Gastroesophageal sphincter (tissue), 4 donors: ENCODE measurements around the gene UHRF1. TPM values are rescaled to one million over a fixed set of nuclear protein-coding genes. Genes with fewer than 3 reads are reported as not detected.
"Not testable (repeated sequence)": the region's sequence is repeated elsewhere in the genome, so short reads cannot be mapped to it uniquely, and the experiment has no call there.

ENCODE experiments used
- ATAC-seq: fragments of 150-250 bp; one replicate; pipeline ENCODE4 v1.9.1; 2016; ENCODE audit warnings: mild to moderate bottlenecking, moderate library complexity
- H3K27ac ChIP-seq, 4 donors: fragments of 200-600 bp; sonication (generic) in 3 of 4; 1 replicate in 3 of 4; 2 replicates in 1 of 4; pipeline ENCODE4 v1.5.1; 2016 to 2019
- H3K27me3 ChIP-seq: fragments of 200-600 bp; sonication (generic); one replicate; pipeline ENCODE4 v1.5.1; 2019
- H3K36me3 ChIP-seq, 2 donors: fragments of 200-600 bp; sonication (generic); one replicate each; pipeline ENCODE4 v1.5.1; 2019; ENCODE audit warnings: control low read depth in 1 of 2
- H3K4me1 ChIP-seq, 3 donors: fragments of 200-600 bp; sonication (generic); 1 replicate in 2 of 3; 2 replicates in 1 of 3; pipeline ENCODE4 v1.5.1; 2016 to 2019; ENCODE audit warnings: control low read depth in 2 of 3
- H3K4me3 ChIP-seq, 2 donors: fragments of 200-600 bp; sonication (generic); one replicate each; pipeline ENCODE4 v1.5.1; 2019; ENCODE audit warnings: mild to moderate bottlenecking in 1 of 2, moderate library complexity in 1 of 2
- H3K9me3 ChIP-seq, 3 donors: fragments of 200-600 bp; sonication (generic); one replicate each; pipeline ENCODE4 v1.5.1; 2017 to 2019; ENCODE audit warnings: control low read depth in 2 of 3
- CTCF ChIP-seq, 4 experiments: fragments of 200-600 bp in 2 of 4; fragments of 450-650 bp in 2 of 4; sonication (generic) in 1 of 4; IDR thresholded peaks; one replicate each; pipeline ENCODE4 v1.5.1; 2017 to 2019; ENCODE audit warnings: antibody characterized with exemption in 4 of 4, mild to moderate bottlenecking in 2 of 4, moderate library complexity in 2 of 4
- EP300 ChIP-seq: sonication (generic); formaldehyde crosslinking; IDR thresholded peaks from one replicate; pipeline ENCODE4 v1.6.1; 2017; ENCODE audit warnings: antibody characterized with exemption, mild to moderate bottlenecking
- POLR2A ChIP-seq, 2 donors: fragments of 450-650 bp; IDR thresholded peaks; one replicate each; pipeline ENCODE4 v1.6.1; 2017; ENCODE audit warnings: antibody characterized with exemption in 2 of 2, mild to moderate bottlenecking in 2 of 2, moderate library complexity in 1 of 2
- POLR2AphosphoS5 ChIP-seq: sonication (generic); formaldehyde crosslinking; IDR thresholded peaks from one replicate; pipeline ENCODE4 v1.6.1; 2017; ENCODE audit warnings: antibody characterized with exemption
- WGBS, 2 donors: methylation state at CpG; one replicate each; pipeline ENCODE4 v1.1.5; 2018; ENCODE audit warnings: low coverage in 1 of 2; 5-methylcytosine and 5-hydroxymethylcytosine counted together
- total RNA-seq, 4 donors: library from RNA; depleted of rRNA; stranded (reverse); fragments of >200 nt; gene quantifications; one replicate each; pipeline ENCODE4 v1.1.0, GENCODE V29; 2016

The UHRF1 gene
- total RNA-seq, 4 donors from 2014 or later = 0.58 to 1.4 (median 0.73) TPM

DNA sequence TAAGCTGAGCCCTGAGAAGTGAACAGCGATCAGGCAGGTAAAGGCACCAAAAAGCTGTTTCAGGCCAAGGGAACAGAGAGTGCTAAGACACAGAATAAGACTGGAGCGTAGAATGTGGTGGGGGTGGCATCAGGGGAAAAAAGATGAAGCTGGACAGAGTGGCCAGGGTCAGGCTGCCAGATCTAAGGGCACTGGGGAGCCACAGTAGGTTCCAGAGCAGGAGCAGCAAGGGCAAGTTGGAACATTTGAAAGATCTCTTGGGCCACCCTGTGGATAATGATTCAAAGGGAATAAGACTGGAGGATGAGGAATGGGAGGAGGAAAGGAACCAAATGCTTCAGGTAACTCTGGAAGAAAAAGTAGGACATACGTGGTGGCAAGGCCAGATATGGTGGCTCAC, 35.4 kb upstream of the UHRF1 start:
- WGBS, 2 donors = 71 to 81% methylated on average over 1 to 3 of the region's 3 CpGs
- no peak for TF ChIP-seq EP300
- TF ChIP-seq CTCF (IDR thresholded peaks at IDR 0.05) = no peak
- TF ChIP-seq POLR2AphosphoS5 = no peak
- TF ChIP-seq POLR2A (IDR thresholded peaks at IDR 0.05) = no peak
- H3K27me3 ChIP-seq = no peaks in the 10 kb centered on the region
- ATAC-seq = no peak
- no peaks in the 10 kb centered on the region for H3K36me3 ChIP-seq
- no peak overlapping the region for H3K27ac ChIP-seq
- H3K4me3 ChIP-seq = no peak overlapping the region
- peaks cover 0 to 23% (median 0%) of the 10 kb centered on the region in 3 donors for H3K4me1 ChIP-seq
- no peaks in the 10 kb centered on the region for H3K9me3 ChIP-seq

- WGBS, 2 donors = 56% methylated on average over 10 of the region's 30 CpGs; no CpG with 5 or more reads in 1 of the 2 donors
- TF ChIP-seq EP300 (no peak), POLR2A (IDR thresholded peaks at IDR 0.05) (no peak), CTCF (IDR thresholded peaks at IDR 0.05) (no peak), POLR2AphosphoS5 (peak; percentile 54)
- Histone ChIP-seq H3K27ac (peak overlapping the region in 3 of 4 donors; percentile 57 to 73 (median 57)), H3K9me3 (no peaks in the 10 kb centered on the region), H3K27me3 (no peaks in the 10 kb centered on the region), H3K4me1 (peaks cover 0 to 22% (median 0%) of the 10 kb centered on the region in 3 donors), H3K4me3 (peak overlapping the region in 1 of 2 donors; percentile 18), H3K36me3 (no peaks in the 10 kb centered on the region)
- peak; percentile 80 for ATAC-seq
Measured at GRCh38 chr19:4877753-4878490, 31.4 kb upstream of the UHRF1 start.

DNA sequence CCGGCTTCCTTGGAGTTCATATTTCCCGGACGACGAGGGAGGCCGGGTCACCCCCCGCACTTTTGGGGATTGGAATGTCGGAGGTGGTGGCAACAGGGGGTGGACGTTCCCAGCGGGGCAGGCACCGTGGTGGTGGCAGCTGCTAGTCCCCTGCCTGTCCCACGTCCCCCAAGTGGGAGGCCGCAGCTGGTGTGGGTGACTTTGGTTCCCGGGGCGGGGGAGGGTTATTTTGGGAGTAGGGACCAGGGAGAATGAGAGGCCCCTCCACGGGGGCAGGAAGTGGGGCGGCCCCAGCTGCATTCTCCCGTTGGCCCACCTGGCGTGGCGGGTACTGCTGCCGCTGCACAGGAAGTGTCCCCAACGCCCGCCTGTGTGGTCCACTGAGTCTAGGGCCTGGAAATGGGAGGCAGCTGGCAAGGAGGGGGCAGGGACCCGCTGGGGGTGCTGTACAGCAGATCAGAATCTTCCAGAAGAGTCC, 30.8 kb upstream of the UHRF1 start:
- no peak for ATAC-seq
- Histone ChIP-seq H3K27ac (peak overlapping the region in 3 of 4 donors; percentile 57 to 73 (median 57)), H3K4me3 (peak overlapping the region in 1 of 2 donors; percentile 18)

DNA sequence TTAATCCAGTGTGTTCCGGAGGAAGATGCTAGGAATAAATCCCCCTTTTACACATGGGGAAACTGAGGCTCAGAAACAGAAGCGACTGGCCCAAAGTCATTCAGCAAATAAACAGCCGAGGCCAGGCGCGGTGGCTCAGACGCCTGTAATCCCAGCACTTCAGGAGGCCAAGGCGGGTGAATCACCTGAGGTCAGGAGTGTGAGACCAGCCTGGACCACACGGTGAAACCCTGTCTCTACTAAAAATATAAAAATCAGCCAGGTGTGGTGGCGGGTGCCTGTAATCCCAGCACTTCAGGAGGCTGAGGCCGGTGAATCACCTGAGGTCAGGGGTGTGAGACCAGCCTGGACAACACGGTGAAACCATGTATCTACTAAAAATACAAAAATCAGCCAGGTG, 30.3 kb upstream of the UHRF1 start:
- Histone ChIP-seq H3K9me3 (no peaks in the 10 kb centered on the region), H3K27me3 (no peaks in the 10 kb centered on the region), H3K4me3 (no peak overlapping the region), H3K4me1 (peaks cover 0 to 22% (median 0%) of the 10 kb centered on the region in 3 donors), H3K36me3 (no peaks in the 10 kb centered on the region), H3K27ac (peak overlapping the region in 2 of 4 donors; percentile 57 to 73)
- no peak for ATAC-seq
- WGBS, 2 donors = 77 to 87% methylated on average over 5 to 6 of the region's 11 CpGs
- TF ChIP-seq CTCF (IDR thresholded peaks at IDR 0.05) = no peak
- no peak for TF ChIP-seq POLR2A (IDR thresholded peaks at IDR 0.05)
- TF ChIP-seq POLR2AphosphoS5 = no peak
- TF ChIP-seq EP300 = no peak

More for the DNA sequence above, 30.8 kb upstream of the UHRF1 start:
- H3K27me3 ChIP-seq = no peaks in the 10 kb centered on the region
- WGBS, 2 donors = 25% methylated on average over 4 of the region's 23 CpGs; no CpG with 5 or more reads in 1 of the 2 donors
- H3K4me1 ChIP-seq = peaks cover 0 to 22% (median 0%) of the 10 kb centered on the region in 3 donors
- H3K36me3 ChIP-seq = no peaks in the 10 kb centered on the region
- H3K9me3 ChIP-seq = no peaks in the 10 kb centered on the region
- no peak for TF ChIP-seq POLR2A (IDR thresholded peaks at IDR 0.05)
- no peak for TF ChIP-seq EP300
- TF ChIP-seq POLR2AphosphoS5 = no peak
- no peak for TF ChIP-seq CTCF (IDR thresholded peaks at IDR 0.05)

DNA sequence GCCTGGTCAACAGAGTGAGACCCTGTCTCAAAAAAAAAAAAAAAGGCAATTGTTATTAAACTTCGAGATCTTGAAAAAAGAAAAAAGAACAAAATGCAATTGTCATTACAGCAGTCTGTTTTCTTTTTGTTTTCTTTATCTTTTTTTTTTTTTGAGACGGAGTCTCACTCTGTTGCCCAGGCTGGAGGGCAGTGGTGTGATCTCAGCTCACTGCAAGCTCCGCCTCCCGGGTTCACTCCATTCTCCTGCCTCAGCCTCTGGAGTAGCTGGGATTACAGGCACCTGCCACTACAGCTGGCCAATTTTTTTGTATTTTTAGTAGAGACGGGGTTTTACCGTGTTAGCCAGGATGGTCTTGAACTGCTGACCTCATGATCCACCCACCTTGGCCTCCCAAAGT, 26.4 kb upstream of the UHRF1 start:
- not testable (repeated sequence) for H3K27ac ChIP-seq, H3K36me3 ChIP-seq, H3K9me3 ChIP-seq, ATAC-seq, H3K27me3 ChIP-seq, H3K4me3 ChIP-seq
- H3K4me1 ChIP-seq = peaks cover 0 to 17% (median 0%) of the 10 kb centered on the region in 3 donors
- 67 to 95% methylated on average over 3 to 6 of the region's 6 CpGs for WGBS, 2 donors

- not testable (repeated sequence) for ATAC-seq, H3K9me3 ChIP-seq, H3K27ac ChIP-seq, H3K4me1 ChIP-seq, H3K27me3 ChIP-seq, H3K36me3 ChIP-seq, H3K4me3 ChIP-seq
- WGBS, 2 donors = no CpG with 5 or more reads among the region's 6 CpGs
Measured at GRCh38 chr19:4884993-4885392, 24.3 kb upstream of the UHRF1 start.

- not testable (repeated sequence) for H3K9me3 ChIP-seq, ATAC-seq, H3K4me1 ChIP-seq, H3K36me3 ChIP-seq, H3K4me3 ChIP-seq, H3K27ac ChIP-seq
- WGBS, 2 donors = no CpG with 5 or more reads among the region's 6 CpGs
- H3K27me3 ChIP-seq = peaks cover 14% of the 10 kb centered on the region
Measured at GRCh38 chr19:4887803-4888202, 21.5 kb upstream of the UHRF1 start.
